Activated CD4-positive, alpha-beta T cell treated with anti-CD3 and anti-CD28 coated beads for 48 hours (primary cell): ENCODE measurements around the gene CADPS.

Experiments used
- DNase-seq: peaks from one replicate; pipeline ENCODE4 v3.0.0-alpha.2; 2020

CADPS gene

DNA sequence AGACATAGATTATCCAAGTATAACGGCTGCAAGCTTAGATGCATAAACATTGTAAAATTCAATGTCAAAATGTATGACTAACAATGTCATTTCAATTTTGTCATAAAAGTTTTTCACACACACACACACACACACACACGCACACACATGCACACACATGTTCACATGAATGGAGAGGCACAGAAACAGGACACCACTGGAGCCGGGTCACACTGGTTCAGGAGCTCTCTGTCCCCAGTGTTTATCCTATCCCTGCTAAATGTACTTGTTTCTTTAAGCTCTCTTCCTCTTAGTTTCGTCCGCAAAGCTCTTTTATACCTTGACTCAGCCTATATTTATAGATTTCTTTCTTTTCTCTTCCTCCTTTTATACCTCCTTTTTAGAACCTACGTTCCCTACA is 249.9 kb downstream of the CADPS start:
- DNase-seq = no peak

DNA sequence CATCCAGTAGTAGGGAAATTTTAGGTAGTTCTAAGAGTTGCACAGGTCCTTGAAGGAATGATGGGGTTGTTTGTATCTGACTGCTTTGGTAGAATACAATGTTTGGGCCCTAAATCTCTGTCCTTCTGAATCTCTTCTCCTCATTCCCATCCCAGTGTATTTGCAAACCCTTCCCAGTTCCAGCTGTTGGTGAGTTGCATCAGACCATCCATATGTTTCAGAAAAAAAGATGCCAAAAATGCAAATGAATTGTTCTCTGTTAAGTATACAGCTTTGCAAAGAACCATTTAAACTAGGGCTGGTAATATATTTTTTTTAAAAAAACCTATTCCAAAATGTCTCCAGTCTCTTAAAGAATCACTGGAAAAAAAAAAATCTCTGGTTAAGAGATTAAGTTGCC is 251.0 kb downstream of the CADPS start:
- no peak for DNase-seq

DNA sequence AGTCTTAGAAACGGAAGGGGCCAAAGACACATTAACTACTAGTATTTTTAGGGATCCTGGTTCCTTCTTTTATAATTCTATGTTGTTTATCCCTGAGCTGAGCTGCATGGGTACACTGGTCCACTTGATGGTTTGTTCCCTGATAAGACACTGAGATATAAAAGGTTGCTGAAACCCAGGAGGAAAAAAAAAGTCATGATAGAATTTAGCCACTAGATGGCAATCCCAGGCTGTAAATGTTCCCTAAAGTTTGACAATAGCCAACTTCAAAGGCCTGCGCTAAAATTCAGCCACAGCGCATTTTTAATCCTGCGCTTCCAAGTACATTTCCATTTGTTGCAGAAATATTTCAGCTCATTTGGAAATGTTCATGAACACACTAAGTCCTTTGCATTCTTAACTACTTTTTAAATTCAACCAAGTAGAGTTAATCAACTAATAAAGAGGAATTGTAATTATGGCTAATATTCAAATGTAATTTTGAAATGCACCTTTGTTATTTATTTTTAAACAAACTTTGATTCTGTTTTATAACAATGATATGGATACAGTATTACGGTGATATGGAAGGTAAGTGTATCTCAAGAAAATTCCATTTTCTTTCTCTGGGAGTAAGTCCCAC is 252.6 kb downstream of the CADPS start:
- peak; percentile 2 for DNase-seq

DNA sequence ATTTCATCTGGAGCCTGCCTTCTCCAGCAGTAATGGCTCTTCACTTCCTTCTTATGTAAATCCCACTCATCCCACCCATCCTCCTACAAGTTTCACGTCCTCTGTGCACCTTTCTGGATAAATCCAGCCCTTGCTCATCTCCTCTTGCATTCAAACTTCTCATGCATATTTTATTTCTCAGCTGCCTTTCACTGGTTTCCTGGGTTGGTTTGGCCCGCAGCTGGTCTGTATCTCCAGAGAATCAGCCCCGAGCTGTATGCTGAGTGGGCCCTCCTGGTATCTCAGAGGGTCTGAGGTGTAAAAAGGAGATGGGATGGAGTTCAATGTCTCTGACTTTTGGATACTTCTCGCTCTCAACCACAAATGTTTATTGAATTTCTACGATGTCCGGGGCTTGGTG is 253.3 kb downstream of the CADPS start:
- DNase-seq = no peak

DNA sequence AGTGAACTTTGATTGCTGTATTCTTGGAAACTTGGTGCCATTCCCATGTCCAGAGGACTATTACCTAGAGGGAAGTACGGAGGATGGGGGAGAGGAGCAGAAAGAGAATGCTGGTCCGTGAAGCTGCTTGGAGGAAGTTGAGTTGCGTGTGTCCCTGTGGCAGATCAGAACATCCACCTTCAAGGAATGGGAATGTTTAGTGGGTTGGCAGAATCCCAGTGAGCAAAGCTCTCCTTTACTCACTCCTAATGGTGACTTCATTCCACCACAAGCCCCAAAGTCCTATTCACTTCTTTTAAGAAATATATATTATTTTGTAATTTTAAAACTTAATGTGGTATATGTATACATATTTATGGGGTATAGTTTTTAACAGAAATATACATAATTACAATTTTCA is 254.0 kb downstream of the CADPS start:
- DNase-seq = no peak

DNA sequence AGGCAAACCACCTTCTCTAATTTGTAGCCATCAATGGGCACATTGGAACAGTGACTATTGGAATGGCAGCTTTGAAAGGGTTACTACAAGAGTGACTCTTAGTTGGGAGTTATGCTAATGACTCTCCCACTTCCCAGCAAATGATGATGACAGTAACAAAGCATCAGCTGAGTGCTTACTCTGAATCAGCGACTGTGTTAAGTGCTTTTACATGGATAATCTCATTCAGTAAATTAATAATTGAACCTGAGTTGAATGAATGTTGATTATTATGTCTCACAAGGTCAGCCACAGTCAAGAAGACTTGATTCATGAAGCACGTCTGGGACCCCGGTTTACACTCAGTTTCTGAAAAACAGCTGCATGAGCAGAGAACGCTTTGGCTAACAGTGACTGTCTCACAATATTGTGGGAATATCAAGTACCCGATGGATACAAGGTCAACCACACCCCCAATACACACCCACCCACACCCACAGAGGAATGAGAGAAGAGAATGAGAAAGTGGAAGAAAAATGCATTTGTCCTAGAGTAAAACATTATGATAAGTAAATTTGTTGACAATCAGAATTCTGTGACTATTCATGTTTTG is 259.9 kb downstream of the CADPS start:
- DNase-seq = no peak

DNA sequence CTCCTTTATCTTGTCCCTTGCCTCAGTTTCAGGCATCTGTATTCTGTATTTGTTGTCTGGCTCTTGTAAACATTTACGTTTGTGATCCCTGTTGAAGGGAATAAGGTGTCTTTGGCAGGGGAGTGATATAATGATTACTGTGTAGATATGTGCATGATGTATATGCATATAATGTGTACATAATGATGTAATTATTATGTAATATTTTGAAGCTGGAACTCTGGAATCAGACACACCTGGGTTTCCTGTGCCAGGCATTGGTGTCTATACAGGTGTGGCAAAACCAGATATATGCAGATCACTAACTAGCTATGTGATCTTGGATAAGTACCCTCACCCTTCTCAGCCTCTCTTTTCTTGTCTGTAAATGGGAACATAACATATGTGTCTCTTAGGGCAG is 260.7 kb downstream of the CADPS start:
- no peak for DNase-seq

DNA sequence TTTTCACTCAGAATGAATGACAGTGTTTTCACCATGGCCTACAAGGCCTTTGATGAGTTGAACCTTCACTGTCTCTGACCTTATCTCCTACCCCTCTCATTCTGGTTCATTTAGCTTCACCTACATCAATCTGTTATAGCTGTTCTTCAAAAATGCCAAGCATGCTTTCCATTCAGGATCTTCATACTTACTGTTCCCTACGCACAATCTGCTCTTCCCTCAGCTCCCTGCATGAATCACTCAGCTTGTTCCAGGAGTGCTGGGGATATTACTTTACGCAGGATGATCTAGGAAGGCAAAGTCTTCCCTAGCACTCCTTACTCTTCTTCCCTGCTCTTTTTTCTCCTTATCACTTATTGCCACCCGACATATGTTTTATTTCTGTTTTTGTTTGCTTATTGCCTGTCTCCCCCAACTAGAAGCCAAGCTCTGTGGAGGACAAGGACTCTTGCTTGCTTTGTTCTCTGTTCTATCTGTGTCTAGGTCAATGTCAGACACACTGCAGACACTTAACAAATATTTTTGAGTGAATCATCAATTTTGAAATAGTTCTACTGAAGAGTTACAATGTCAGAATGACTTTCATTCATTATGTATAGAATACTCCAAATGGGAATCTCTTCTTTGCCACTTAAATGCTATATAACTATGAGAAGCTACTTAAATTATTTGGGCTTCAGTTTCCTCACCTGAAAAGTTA is 263.5 kb downstream of the CADPS start:
- no peak for DNase-seq

DNA sequence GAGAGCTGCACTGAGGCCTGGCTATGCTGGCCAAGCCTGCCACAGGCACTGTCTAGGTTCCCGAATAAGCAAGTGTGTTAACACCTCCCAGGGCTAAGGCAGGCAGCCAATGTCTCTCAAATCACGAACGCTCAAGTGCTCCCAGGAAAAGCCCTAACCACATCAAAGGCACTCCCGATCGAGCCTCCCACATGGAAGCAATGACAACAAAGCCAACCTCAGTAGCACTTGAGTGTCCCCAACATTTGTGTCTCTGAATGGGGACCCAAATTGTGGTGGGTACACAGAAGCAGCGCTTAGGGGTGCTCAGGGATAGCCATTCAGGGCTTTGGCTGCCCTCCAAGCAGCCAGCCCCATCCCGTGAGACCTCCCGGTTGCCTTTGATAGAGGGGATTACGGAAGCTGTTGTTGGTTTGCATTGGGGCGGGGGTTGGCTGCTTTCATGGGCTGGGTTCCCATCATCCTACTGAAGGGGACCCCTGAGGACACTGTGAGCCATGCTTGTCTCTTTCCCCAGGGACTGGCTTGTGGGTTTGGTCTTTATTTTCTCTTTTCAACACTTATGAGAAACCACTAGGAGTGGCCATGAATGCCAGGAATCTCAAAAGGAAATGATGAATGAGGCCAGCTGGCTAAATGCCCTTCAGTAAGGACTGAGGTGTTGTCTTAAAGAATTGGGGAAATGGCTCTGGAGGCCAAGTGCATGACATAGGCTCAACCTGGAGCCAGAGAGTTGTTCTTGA is 267.8 kb downstream of the CADPS start:
- DNase-seq = no peak

DNA sequence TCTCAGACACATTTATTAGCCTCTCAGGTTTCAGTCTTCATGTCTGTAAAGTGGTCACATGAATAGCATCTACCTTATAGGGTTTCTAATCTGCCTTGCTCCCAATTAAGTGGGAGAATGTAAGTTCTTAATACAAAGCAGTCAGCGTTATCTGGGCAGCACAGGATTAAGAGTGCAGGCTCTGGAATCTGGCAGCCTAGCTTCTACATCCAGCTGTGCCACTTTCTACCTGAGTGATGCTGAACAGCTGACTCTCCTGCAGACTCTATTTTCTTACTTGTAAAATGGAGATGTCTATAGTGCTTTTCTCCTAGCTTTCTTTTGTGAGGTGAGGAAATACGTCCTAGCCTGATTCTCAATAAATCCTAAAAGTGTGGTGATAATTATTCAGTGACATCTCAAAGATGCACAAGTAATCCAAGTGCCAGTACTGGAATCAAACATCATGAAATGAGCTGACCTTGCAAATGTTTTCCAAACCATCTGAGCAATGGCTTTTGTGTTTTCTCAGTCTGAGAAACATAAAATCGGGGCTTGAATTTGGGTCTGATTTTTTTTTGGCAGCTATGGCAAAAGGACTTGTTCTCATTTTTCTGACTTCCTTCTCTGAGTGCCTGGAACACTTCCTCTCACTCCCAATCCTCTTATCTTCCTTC is 269.7 kb downstream of the CADPS start:
- DNase-seq = no peak

DNA sequence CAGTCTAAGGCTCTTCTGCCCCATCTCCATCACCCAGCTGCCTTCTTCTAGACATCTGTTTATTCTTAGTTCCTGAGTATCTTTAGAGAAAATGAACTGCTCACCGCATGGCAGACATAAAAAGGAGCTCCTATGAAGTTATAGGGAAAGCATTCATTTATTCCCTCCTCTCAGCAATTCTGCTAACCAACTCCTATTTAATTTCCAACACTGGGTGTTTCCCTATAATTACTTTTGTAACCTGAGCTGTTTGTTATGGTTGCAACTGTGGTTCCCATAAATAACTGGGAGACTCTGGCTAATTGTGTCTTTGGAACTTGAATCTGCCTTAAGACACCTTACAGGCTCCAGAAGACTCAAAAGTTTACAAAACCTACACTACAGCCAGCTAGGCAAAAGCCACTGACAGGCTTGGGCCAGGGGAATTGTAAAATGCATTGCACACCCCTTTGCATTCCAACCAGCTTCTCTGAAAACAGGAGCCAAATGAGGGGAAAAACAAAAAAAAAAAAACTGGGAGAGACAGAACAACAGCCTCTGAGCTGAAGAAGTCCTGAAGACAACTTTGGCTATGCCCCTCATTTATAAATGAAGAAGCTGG is 270.4 kb downstream of the CADPS start:
- DNase-seq = no peak

DNA sequence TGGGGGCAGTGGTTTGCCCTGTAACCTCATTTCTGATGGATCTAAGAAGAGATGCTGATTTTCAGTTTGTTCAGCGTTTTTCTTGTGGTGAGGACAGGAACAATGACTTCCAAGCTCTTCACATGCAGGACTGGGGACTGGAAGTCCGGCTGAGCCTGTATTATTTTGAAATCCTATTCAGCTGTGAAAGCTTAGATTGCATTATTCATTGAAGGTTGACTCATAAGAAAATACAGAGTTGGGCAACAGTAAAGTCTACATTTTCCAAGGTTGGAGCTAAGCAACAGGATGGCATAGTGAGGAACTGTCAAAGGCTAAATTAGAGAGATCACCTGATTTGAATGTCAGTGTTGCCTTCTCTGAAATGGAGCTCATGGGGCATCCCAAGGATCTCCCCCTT is 270.9 kb downstream of the CADPS start:
- DNase-seq = no peak

DNA sequence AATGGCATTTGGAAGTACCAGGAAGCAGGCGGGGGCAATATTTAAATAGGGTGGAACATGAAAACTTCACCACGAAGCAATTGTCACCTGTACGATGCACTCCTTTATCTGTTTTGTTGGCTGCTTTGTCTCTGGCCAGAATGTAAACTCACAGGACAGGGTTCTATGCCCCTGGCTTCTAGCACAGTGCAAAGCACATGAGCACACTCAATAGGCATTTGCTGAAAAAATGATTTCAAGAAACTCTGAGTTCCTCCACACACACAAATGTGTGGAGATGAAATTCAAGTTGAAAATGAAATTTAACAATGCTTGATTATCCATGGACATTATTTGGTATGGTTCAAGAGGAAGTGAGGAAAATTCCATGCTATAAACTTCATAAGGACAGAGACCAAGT is 272.2 kb downstream of the CADPS start:
- DNase-seq = no peak

DNA sequence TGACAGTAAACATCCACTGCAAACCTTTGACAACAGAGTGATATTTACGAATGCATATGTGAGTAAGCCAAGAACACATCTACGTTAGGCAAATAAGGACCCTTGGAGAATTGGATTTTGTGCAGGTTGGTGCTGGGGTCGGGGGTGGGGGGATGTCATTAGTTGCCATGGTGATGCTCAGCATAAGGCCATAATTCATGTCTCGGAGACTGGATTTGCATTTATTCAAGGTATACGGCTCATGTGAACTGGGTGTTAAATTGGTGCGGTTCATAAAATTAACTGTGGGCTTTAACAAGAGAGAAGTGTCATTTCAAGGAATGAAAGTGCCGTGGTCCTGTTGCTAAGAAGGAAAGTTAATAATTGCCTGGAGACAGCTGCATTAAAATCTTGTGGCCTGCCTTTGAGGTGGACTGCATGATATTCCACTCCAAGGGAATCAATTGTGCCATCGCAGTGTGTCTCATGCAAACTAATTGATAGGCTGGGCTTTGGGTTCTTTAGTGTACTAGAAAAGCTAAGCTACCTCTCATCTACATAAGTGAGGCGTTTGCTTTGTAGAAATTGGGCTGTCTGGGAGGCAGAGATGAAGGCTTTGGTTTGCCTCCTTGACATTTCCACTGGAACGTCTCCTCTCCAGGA is 273.0 kb downstream of the CADPS start:
- DNase-seq = no peak

DNA sequence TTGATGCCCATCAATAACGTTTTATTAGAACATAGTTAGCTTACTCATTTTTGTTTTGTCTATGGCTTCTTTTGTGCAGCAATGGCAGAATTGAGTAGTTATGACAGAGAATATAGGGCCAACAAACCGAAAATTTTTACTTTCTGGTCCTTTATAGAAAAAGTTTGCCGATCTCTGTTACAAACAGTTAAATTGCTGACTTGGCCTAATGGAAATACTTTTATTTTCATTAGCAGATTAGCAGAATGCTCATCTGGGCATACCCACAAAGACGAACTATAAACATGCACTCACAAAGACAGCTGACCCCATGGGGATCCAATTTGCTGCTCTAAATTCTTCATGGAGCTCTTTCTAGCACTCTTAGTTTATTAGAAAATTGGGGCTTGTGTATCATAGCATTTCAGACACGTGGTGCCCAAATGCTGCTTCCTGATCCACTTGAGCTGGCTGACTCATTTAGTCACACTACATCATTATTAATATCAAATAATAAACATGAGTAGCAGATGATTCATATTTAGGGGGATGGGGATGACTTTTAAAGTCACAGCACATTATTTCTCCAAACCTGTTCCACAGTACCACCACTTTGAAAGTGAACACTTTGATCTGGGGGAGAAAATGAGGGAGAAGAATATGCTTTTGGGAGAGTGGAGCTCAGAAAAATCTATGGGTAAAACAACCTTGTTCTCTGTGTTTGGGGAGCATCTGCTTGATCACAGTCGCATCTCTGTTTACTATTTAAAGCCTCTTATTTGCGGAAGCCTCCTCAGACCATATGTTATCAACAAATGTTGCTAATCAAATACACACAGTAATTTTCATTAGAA is 273.8 kb downstream of the CADPS start:
- no peak for DNase-seq

DNA sequence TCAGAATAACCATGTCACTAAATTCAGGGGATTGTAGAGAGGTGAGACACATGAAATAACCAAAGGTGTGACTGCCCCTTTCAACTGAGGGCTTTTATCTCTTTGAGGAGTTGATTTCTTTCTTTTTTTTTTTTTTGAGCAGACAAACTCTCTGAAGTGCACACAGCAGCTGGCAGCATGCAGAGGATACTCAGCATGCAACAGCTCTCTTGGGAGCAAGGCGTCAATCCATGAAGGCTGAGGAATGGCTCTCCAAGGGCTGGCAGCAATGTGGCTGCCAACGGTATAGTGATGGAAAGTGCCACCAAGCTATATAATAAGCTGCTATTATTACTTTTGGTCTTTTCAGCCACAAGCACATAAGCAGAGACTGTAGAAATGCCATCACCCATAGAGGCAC is 275.2 kb downstream of the CADPS start:
- DNase-seq = no peak

DNA sequence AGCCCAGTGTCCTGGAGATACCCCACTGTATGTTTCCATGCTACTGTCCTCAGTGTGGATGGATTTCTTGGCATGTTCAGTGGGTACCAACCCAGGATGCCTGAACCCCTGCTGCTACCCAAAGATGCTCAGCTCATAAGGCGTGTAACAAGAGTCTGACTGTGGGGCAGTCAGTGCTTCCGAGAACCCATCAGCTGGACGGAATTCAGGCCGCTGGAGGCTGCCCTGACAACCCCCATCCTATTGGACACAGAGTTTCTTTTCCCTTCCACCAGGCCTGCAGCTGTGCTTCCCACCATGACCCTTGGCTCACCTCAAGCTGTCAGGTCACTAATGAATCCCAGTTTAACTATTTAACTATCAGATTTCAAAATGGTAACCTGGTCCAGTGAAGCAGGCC is 277.7 kb downstream of the CADPS start:
- no peak for DNase-seq

DNA sequence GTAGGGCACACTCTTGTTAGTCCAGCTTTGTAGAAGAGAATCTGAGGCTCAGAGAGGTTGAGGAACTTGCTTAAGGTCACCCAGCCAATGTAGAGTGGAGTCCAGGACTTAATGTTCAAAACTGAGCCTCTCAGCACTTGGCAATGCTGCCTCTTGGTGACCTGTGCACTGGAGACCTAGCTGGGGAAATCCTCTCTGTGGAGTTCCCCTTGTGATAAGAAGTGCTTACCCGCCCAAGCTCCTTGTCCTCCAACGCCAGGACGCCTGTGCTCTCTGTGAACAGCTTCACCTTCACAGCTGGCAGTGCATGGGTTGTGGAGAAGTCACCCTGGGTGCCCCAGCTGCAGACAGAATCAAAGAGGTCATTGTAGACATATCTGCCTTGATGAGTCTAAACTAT is 282.8 kb downstream of the CADPS start:
- DNase-seq = no peak

DNA sequence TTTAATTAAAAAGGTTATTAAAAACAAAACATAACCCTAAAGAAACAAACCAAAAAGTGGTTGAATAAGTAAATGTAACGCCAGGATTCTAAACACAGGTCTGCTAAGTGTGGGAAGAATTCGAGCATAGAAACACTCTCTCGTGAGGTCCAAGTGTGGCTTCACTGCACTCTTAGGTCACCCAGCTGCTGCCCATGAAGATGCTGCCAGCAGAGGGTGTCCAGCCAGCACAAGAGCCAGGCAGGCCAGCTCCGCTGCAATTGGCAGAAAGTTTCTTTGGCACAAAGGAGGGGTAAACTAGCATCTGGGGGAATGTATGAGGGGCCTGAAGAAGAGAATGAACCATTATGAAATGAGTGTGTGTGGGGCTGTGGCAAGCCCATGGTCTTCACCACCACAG is 286.1 kb downstream of the CADPS start:
- no peak for DNase-seq

DNA sequence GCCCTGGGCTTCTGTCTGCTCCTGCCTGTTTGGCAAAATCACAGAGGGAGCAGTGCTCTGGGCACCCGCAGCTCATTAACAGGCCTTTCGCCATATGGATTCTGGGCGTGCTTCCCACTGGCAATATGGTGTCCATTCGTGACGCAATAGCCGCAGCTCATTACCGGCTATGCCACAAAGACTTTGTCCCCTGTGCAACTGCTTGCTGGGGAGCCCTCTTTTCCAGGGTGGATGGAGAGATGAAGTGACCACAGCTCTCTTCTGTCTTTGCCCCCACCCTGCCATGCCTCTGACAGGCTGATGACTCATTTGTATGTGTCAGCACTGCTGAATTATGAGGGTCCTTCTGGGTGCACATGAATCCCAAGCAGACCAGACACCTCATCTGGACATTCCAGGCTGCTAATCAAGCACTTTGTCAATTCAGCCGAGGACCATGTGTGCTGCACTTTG is 287.6 kb downstream of the CADPS start:
- DNase-seq = no peak

DNA sequence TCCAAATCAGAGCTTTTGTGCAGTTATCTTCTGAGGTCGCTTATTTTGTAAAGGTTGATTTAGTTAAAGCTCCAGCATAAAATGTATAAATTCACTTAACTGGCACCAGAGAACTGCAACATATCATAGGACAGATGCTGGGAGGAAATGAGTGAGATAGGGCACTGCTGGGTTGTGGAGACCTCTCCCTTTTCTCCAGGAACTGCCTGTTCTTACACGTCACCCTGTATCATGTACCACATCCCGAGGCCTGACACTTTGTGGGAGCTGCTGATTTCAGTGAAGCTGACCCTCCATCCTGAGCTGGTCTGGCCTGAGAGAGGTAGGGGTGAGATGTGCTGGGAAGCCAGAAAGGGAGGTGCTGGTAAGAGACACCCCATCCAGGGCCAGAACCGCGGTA is 288.0 kb downstream of the CADPS start:
- no peak for DNase-seq
